Left hindlimb (tissue), 1 donor: ENCODE measurements around the gene CORO7.

Source experiments
- DNase-seq: peaks from one replicate; pipeline ENCODE4 v3.0.0-alpha.2; 2018

The CORO7 gene

DNA sequence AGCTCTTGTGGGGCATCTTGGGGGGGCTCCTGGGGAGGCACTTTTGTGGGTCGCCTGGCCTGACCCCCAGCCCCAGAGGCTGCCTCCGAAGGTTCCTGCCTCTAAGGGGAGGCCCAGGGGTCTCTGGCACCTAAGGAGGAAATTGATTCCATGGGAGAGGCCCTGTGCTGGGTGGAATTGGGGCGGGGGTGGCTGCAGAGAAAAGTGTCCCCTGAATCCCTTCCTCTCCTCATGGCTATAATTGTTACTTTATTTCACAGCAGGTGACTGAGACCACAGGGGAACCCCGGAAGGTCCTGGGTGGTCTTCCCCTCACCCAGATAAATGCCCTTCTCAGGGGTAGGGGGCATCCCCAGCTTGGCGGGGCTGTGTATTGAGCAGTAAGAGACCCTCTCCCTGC is 97.4 kb downstream of the CORO7 start:
- no peak for DNase-seq

DNA sequence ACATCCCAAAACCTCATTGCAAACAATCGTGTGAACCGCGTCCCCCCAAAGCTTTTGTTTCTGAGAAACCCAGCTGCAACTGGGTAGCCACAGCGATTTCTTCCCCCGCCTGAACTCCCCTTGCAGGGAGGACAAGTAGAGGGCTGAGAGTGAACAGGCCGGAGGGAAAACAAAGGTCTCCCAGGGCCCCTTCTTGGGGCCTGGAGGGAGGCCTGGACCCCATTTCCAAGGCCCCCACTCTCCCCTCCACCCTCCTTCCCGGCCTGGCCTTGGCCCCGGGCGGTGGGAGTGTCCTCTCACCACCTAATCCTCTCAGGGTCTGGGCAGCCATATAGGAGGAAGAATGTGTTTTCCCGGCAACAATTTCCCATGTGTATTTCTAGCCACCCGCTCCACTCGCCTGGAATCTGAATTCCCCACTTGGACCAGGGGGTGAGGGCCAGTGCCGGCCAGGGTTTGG is 97.9 kb downstream of the CORO7 start:
- no peak for DNase-seq

DNA sequence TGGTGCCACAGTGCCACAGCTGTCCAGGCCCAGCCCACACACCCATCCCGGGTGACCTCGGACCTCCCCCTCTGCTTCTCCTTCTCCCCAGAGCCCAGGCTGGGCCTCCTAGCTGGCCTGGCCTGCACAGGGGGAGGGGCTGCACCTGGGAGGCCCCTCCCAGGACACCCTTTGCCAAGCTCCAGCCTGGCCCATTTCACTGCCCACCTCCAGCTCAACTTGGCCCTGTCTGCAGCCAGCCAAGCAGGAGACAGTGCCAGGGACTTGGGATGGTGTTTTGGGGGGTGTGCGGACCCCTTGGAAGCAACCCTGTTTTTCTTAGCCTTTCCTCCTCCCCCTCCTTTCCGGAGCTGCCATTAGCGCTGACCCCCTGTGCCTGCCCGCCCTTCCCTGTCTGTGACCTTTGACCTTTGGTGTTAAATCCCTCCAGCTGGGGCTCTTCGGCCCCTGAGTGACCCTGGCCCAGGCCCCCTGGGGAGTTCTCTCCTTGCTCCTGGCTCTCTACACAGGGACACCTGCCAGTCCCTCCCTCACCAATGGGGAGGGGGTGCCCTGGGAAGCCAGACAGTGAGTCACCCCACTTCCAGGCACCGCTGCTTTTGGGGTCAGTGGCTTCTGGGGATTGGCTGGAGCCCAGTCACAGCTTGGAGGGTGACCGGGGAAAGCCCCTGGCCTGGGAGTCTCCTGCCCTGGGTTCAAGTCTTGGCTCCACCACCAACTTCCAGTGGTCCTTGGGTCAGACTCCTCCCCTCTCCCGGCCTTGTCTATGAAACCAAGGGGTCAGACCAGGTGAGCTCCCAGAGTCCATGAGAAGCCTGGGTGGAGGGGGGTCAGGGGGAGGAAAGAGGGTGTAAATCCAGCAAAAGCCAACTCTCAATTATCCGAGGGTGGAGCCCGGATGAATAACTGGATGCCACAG is 98.6 kb downstream of the CORO7 start:
- peak; percentile 71 for DNase-seq

DNA sequence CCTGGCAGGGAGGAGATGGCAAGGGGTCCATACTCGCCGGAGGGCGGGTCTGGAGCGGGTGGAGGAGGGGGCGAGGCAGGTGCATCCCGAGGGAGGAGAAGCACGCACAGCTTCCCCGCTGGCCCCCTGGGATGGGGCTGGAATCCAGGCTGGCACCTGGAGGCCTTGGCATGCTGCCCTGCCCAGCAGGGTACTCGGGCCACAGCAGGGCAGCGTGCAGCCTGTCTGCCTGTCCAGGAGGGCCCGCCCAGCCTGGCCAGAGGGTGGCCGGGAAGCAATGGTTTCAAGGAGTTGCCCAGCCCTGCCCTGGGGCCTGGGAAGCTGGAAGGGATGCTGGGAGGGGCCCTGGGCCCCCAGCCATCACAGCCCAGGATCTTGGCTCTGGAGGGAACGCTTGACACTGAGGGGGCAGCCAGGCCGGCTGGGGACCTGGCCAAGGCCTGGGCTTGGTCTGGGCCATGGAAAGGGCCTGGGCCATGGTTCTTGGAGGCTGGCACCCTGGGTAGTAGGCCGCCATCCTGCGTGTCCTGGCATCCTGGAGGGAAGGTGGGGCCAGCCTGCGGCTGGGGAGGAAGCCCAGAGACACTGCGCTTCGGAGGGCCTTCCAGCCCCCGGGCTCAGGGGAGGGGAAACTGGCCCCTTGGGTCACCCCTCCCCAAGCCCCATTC is 99.4 kb downstream of the CORO7 start:
- DNase-seq, result peak; percentile 73

DNA sequence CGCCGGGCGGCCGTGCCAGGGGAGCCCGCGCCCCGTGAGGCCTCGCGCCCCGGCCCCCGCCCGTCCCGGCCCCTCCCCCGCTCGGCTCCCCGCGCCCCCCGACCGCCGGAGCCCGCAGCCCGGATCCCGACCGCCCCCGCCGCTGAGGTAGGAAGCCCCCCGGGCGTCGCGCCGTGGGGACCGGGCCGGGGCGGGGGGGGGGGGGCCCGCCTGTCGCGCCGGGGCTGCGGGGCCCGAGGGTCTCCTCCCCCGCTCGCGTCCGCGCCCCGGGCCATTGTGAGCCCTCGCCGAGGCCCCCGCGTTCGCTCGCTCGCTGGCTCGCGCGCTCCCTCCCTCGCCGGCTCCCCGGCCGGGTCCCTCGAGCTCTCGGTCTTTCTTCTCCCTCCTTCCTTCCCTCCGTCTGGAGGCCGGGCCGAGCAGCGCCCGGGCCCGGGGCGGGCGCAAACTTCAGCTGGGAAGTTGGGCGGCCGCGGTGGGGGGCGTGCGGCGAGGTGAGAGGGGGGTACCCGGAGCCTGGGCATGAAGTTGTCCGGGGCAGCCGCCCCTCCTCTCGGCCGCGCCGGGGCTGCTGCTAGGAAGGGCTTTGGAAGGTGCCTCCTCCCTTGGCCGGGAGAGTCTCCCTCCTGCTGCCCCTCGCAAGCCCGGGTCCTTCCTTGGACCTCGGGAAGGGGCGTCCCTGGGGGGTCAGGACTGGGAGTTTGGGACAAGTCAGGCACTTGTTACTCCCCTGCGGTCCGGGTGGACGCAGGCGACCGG is 100.1 kb downstream of the CORO7 start:
- no peak for DNase-seq

DNA sequence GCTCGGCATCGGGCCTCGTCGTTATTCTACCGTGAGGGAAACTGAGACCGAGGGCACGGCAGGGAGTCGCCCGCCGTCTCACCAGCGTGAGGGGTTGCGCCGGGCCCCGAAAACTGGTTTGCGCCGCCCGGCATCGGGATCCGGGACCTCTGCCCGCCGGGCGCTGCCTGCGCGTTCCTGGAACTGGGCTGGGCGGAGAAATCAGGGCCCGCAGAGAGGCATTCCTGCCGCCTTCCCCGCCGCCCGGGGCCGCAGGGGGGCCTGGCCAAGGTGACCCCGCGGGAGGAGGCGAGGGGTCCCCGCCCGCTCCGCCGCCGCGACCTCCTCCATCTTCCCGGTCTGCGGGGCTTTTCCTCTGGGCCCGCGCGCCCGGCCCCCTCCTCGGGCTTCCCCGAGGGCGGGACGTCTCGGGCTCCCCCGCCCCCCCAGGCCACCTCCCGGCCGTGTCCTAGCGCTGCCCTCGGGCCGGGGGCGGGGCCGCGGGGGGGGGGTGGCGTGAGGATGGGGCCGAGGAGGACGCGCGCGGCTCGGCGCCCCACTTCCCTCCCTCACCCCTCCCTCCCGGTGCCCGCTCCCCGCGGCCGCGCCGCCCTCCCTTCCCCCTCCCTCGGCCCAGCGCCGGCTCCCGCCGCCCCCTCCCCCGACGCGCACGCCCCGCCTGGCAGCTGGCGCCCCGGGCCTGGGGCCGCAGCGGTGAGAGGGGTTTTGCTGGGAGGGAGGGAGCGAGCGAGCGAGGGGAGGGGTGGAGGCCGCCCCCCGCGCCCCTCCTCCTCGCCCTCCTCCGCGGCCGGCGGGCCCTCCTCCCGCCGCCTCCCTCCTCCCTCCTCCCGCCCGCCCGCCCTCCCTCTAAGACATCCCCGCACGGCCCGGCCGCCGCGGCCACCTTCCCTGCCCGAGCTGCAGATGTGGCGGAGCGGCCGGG is 100.9 kb downstream of the CORO7 start, which contains the start of gene GLIS2:
Gene GLIS2, plus strand, starts transcription at position 882 of the 922 bp plus-strand sequence. CDS start 16,214 bp downstream, outside the sequence.
- DNase-seq, result peak; percentile 94

DNA sequence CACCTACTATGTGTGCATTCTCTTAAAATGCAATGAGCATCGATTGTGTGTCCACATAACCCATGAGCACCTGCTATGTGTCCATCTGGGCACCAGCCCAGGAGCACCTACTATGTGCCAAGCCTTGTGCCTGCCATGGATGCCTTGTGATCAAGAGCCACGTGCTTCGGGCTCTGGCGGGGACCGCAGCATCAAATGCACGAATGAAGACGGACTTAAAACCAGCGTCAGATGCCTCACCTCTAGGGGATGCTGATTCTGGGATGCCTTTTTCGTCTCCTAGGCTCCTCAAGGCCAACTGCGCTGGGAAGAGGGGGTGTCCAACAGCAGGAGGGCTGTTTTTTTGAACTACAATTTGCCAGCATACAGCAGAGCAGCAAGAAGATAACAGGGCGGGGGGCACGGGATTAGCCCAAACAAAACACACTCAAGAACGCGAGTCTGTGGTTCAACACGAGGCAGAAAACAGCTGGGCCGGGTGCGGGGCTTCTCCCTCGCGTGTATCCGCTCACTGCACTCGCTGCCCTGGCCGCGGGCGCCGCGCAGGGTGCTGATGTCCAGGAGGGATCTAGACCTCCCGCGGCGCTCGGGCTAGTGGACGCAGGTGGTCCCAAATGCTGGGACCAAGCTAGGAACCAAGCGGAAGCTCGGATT is 101.7 kb downstream of the CORO7 start:
- DNase-seq, result no peak

DNA sequence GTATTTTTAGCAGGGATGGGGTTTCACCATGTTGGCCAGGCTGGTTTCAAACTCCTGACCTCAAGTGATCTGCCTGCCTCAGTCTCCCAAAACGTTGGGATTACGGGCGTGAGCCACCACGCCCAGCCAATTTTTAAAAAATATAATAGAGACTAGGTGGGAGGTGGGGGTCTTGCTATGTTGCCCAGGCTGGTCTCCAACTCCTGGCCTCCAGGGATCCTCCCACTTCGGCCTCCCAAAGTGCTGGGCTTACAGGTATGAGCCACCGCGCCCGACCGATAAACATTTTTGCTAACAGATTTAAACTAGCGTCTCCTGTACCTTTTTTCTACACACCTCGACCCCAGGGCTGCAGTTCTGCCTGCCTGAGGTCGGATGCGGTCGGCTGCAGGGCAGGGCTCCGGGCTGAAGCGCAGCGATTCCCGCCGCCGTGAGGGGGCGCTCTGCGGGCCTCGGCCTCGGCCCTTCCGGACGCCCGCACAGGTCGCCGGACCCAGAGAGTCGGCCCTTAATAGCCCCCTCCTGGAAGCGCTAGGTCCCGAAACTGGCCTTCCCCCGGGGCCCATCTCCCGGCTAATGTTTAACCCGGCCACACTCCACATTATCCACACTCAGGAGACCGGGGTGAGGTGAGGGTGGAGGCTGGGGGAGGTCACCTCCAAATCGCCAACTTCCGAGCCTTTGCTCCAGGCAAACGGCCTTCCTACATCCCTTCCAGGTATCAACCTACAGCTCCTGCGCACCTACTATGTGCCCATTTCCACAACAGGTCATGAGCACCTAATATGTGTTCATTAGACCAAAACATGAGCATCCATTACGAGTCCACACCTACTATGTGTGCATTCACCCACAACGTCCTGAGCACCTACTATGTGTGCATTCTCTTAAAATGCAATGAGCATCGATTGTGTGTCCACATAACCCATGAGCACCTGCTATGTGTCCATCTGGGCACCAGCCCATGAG is 102.5 kb downstream of the CORO7 start:
- DNase-seq, result no peak

DNA sequence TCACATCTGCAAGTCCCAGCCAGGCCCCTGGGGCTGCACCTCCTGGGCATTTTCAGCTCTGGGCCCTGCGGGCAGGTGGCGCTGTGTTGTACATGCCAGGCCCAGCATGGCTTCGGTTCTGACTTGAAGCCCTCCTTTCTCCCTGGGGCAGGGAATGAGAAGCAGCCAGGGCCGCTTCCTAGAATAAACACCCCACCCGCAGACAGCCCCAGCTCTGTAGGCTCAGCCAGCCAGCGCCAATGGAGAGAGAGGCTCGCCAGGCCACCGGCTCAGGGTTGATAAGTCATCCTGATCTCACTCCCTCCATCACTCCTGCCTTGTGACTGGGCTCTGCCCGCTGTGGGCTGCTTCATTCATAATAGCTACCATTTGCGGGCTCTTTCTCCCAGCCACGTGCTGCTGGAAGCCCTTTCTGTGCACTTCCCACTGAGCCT is 106.5 kb downstream of the CORO7 start:
- DNase-seq, result no peak

DNA sequence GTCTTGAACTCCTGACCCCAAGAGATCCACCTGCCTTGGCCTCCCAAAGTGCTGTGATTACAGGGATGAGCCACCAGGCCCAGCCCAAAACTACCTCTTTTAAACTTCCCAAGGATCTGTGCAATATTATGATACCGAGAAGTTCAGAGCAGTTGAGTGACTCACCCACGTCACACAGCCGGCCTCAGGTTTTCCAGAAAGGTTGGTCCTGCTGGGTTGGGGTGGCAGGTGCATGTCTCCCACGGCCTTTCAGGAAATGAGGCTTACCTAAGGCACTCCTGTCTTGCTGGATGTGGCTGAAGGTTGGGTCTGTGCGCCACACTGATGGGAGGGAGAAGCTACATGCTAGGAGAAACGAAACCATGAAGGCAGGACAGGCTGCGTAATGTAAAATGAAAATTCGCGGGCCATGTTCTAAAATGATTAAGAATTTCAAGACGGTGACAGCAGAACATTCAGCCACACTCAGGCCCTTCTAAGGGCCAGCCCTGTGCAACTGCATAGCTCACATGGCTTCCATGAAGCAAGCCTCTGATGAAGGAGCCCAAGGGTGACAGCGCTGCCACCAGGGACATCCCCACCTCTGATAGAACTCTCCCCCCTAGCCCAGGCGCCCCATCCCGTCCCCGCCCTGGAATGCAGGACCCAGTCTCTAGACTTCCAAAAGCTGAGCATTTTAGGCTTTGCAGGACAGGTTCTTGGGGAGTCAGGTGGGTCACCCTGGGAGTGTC is 107.1 kb downstream of the CORO7 start:
- no peak for DNase-seq

DNA sequence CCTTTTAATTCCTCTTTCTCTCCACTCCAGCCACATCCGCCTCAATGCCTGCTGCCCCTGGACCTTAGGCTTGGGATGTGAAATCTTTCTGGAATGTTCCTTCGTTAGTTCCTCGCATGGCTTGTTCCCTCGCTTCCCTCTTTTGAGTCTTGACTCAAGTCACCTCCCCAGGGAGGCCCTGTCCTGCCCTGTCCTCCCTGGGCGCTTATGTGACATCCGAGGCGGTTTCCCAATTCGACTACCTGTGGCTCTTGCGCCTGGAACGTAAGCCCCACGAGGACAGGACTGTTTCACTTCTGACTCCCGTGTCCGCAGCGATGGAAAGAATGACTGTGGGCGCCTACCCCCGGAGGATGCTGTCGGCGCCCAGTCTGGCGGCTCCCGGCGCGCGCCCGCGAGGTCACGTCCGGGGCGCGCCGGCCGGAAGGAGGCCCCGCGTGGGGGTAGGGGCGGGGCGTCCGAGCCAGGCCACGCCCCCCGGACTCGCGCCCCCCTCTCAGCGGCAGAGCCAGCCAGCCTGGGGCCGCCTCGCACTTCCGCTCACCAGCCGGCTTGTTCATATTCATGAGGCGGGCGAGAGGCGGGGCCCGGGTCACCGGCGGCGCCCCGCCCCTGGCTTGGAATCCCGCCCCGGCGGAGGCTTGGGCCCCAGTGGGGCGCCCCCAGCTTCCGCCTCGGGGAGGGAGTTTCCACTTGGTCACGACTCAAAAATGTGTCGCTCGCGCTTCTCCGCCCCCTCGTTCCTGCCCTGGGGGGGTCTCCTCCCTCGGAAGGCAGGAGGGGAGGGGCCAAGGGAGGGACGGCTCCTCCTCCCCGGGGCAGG is 109.0 kb downstream of the CORO7 start:
- peak; percentile 95 for DNase-seq

DNA sequence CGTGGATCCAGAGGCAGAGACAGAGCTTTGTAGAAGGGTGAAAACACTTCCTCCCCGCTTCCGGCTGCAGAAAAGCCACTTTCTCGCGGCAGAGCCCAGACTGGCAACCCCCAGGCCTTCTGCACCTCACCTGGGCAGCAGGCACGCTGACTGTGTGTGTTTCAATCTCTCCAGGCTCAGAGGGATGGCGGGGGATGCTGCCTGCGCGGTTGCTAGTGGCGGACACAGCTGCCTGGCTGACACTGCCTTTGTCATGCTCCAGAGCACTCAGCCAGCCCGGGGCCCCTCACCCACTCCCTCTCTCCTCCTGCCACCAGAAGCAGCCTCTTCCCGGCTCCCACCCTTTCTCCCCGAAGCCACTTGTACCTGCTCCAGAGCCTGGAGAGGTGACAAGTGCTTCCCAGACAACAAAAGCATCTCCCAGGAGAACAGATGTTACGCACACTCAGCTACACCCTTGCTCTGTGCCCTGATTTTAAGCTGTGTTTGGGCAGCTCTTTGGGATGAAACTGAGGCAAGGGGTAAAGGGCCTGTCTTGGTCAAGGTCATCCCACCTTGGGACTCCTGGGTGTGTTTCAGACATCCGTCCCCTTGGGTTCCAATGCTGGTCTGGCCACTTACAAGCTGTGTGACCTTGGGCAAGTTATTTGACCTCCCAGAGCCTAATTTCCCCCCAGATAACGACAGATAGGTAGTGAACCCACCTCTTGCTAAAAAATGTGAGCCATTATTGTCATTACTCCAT is 109.8 kb downstream of the CORO7 start:
- DNase-seq, result no peak
